GM19468 (cell line): Measurements from ENCODE around the gene LCP1.

Source experiments
- ATAC-seq: cut with Tn5 transposase; IDR thresholded peaks from one replicate; pipeline ENCODE4 v1.9.1; 2021; ENCODE audit warnings: mild to moderate bottlenecking, moderate library complexity, moderate number of reproducible peaks; ENCODE audit not compliant: unreplicated experiment; ENCODE audit errors: extremely low read depth

Gene LCP1

DNA sequence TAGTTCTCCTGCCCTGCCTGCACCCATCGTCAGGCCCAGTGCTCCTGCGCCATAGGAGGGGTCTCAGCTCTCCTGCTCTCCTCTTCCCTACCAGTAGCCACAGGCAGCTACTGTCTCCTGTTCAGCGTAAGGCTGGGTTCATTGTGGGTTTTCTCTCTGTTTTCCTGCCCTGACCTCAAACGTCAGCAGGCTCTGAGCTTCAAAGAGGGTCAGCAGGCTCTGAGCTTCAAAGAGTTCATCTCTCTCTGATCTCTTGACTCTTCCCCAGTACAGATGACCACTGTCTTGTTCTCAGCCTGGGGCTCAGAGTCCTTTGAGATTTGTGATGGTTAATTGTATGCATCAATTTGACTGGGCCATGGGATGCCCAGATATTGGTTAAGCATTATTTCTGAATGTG is 72.5 kb downstream of the LCP1 start:
- no peak for ATAC-seq

DNA sequence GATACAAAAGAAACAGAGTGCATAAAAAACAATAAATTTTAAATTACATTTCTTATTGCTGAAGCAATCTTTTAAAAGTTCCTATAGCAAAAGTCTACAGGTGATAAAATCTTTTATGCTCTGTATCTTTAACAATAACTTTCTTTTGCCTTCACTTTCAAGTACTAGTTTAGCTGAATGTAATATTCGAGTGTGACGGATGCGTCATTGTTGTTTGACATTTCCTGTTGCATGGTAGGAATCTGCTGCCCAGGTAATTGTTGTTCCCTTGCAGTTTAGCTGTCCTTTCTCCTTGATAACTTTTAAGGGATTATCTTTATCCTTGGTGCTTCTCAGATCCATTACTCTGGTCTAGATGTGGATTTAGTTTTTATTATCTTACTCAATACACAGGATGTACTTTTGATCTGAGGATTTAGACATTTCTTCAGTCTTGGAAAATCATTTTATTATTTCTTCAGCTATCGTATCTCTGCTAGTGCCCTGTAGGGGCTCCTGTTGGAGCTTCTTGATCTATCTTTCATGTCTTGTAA is 75.1 kb downstream of the LCP1 start:
- no peak for ATAC-seq

DNA sequence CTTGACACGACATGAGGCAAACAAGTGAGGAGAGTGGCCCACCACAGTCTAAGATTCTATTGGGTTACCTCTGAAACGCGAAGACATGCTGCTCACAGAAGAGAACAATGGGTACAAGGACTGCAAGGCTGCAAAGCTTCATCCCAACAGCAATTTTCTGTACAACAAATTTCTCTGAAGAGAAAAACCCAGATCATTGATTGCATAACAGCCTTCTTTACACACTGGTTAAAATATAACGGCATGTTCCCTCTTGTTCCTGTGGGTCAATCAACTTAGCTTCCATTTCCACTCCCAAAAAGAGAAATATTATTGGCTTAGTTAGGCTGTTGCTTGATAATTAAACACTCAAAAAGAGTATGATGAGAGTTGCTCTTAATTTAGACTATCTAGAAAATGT is 77.1 kb downstream of the LCP1 start, which contains the start of gene CPB2:
Gene CPB2, minus strand, starts transcription at position 166 of the 400 bp plus-strand sequence. Its CDS starts 24 bp downstream, at position 142.
- no peak for ATAC-seq

DNA sequence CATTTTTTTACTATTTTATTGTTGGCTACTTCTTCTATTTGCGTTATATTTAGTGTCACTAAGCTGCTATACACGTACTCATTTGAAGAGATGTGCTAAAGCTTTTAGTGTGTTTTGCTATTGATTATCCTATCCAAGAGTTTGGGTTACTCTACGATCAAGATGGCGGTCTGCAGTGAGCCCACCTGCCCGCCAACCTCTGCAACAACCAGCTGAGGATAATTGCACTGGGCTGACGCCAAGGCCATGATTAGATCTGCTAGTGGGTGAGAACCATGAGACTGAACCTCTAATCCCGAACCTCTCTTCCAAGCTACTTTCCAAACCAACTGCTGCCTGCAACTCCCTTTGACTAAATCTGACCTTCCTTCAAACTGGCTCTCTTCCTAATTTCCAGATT is 78.9 kb downstream of the LCP1 start:
- no peak for ATAC-seq

DNA sequence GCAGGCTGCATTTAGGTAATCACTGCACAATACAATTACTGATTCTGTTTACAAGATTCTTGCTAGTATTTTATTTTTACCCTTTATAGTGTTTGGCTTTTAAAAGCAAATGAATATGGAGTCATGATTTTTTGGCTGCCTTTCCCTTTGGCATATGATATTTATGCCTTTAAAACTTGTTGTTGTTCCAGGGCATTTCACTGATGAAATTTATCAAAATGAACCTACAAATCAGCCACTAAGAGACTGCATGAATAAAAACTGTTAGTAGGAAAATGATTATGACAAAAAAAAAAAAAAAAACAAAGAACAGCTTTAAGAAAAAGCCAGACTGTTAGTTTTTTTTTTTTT is 79.7 kb downstream of the LCP1 start:
- ATAC-seq: no peak

DNA sequence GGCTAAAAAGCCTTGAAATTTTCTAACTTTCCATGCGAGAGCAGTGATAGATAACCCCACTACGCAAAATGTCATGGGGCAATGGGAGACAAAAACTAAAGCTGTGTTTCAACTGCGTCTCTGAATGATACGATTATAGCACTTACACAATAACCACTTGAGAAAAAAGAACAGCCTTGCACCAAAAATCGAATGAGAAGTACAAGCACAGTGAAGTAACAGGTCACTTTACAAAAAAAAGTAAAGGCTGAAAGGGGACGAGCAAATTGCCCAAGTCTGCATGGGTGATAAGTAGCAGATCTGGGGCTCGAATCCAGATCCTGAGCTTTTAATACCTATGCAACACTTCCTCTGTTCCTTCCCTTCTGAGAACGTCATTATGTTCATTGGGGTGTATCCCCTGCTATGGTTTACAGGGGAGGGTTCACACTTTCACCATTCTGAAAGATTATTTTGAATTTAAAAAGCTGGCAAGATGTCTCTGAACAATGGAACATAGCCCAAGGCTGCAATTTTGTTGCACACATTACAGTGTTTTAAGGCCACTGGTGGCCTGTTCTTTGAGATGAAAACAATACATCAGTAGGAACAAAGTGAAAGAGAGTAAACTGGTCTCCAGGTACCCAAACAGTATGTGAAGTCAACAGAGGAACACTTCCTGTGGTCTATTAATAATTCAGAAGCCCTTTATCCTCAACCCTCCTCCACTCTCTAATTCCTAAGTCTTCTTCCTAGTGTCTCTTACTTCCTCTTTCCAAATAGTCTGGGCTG is 80.3 kb downstream of the LCP1 start:
- ATAC-seq: no peak

DNA sequence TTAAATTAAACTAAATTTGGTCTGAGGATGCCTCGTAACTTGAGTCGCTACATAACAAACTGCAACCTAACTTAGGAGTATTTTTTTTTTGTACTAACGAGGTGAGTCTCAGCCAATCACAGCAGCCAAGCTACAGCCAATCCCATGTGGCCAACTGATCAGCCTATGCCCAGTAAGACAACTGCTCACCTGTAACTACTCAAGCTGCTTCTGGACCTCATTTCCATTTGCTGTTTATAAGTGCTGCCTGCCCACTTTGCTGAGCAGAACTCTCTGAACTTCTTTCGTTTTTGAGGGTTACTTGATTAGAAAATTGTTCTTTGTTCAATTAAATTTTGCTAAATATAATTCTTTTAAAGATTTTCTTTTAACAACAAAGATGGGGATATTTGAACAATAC is 81.0 kb downstream of the LCP1 start:
- ATAC-seq: no peak

DNA sequence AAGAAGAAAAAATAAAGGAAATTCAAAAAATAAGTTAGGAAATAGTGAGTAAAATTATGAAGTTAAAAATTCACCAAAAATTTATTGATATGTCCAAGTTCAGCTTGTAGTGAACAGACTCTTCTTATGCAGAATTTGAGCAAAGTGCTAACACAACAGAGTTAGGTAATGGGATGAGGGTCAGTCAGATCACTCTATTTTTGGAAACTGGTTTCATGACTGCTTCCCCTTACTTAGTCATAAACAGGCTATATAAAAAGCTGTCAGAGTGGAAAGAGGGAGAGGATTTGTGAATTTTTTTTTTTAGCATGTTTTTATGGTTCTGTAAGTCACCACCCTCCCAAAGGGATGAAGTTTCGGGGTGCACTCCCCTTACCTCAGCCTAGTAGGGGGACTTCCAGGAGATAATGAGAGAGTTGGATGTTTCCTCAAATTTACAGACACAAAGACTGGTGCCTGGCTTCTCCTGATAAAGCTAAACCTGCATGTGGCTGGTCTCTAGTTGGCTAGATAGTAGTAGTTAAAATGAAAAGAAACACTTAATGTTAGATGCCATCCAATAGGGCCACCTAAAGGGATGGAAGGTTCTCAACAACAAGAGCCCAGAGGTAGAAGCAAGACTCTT is 81.7 kb downstream of the LCP1 start:
- ATAC-seq: no peak

DNA sequence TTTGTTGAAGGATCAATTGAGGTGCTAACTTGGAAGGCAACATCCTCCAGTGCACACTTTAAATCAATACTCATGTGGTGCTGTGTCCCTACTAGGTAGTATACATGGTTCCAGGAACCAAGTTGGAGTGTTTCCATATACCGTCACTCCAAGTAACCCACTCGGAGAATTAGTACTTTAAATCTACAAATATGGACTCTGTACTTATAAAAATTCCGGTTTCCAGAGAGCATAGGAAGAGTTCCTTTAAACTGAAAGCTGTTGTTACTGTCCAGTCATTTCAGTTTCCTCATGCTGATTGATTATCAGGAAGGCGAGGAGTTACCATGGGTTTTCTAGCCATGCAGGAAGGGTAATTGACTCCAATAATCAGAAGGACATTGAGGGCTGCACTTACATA is 84.3 kb downstream of the LCP1 start:
- ATAC-seq: no peak

DNA sequence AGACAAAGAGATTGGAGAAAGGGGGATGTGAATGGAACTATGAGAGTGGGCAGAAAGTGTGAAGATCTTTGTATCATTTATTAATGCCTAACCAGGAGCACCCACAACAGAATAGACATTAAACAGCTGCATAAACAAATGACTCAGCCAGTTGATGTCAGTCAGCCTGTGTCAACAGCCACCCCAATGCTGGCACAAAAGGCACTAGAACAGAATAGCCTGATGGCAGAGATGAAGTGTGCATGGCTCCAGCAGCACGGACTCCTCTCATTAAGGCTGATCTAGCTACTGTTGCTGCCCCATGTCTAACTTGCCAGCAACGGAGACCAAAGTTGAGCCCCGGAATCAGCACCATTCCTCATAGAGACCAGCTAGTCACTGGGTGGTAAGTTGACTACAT is 85.0 kb downstream of the LCP1 start:
- no peak for ATAC-seq

DNA sequence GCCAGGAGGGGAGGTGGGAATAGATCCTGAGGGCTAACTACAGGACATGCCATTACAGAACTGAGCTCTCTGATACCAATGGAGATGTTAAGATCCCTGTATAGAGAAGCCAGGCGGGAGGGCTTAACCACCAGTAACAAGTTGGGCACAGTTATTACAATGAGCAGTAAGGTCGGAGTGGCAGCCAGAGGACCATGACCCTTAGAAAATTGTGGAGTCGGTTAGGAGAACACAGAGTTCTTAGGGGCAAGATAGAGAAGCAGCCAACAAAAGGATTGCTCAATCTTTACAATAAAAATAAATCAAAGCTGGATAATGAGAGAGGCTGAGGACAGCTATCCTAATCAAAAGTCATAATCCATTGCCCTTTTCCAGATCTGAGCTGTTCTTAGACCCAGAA is 87.5 kb downstream of the LCP1 start:
- ATAC-seq: no peak

DNA sequence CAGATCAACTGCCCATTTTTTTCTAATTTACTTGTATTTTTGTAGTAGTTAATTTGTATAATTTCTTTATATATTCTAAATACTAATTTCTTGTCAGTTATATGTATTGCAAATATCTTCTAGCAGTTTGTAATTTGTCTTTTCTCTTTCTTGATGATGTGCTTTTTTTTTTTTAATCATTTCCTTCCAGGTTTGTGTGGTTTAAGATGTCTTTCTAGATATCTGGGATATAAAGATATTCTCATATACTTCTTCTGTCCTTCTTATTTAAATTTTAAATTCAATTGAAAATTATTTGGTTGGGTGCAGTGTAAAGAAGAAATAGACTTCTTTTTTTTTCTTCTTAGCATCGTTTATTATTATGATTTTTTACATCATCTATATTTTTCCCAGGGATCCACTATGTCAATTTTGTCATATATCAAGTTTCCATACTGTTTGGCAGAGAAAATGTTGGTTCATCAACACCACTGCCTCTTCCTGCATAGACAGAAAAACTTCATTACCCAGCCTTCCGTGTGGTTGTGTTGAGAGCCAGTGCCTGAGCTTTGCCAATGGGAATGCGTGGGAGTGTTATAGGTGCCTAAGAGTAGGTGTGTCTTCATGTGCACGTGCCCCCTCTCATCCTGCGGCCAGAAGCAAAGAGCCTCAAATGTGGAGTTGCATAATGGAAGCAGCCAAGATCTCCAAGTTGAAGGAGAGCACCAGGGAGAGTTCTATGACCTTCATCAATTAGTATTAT is 93.0 kb downstream of the LCP1 start:
- no peak for ATAC-seq

DNA sequence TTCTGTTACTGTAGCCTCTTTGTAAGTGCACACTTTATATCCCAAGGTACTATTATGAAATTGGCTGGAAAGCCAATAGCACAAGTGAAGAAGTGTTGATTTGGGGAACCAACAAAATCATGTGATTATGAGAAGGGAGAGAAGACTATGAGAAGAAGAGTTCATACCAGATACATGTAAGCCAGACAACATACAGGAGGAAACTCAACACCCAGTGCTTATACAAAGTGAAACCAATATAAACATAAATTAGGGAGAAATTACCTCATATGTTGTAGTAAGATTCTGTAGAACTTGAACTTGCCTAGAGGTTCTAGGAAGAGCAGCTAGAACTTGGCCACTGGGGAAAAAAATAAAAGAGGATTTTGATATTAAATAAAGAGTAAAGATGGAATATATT is 94.5 kb downstream of the LCP1 start:
- ATAC-seq: no peak

DNA sequence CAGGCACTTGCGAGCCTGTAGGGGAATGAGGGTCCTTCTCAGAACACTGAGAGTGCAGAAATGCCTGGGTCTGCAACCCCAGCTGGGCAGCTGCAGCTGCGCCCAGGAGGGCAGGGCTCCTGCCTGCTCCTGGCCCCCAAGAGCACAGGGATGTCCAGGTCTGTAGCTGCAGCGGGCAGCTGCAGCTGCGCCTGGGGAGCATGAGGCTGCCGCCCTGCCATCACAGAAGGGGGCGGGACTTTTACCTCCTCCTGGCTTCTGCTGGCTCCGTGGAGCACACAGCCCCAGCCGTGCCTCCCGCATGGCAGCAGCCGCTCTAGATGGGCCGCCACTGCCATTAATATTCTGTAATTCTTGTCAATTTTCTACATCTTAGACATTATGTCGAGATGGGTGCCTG is 95.0 kb downstream of the LCP1 start:
- ATAC-seq: no peak

DNA sequence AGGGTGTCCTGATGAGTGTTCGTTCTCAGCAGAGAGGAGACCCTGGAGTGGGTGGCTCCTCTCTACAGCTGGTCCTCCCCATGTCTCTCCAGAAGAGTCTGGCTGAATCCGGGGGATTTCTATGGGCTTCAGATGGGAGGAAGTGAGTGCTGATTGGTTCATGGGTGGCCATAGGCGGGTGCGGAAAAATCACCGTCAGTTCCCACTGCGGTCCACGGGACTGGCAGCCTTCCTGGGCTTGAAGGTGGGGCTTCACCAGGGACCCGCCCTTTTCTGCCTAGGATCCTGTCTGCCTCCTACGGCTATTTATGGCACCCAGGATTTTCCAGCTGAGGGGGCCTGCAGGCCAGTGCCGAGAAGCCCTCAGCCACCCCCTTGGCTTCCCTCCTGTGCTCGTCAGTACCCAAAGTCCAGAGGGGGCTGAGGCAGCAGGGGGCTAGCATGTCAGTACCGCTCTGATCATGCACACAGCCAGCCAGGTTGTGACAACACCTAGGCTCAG is 95.5 kb downstream of the LCP1 start:
- no peak for ATAC-seq

DNA sequence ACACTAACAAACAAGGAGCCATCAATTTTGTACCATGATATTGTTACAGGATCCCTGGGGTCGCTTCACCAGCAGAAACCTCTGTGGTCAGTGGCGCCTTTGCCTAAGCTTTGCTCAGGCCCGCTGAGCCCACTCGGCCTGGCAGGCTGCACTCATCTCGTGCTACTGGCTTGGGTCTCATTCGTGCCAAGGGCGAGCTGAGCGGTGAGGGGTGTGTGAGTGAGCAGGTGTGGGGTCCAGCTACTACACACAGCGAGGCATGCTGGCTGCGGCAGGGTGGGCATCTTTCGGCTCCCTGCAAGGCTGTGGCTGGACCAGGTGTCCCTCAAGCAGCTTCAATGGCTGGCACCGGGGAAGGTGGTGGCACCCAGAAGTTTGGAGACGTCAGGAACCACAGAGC is 96.2 kb downstream of the LCP1 start:
- no peak for ATAC-seq

DNA sequence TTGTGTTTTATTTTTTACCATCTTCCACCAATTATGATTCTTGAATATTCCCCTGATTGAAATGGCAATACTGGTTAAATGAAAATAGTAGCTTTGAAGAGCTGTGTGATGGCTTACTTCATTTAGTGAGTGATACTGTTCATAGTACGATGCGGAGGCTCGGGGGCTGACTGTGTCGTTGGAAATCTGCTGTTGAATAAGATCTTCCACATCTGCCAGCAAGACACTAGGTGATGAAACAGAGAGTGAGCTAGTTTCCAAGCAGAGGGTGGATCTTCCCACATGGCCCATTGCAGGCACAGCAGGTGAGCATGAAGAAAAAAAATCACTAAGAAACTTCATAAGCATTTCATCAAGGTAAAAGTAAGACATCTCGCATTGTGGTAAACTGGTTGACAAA is 99.7 kb downstream of the LCP1 start:
- ATAC-seq: no peak

DNA sequence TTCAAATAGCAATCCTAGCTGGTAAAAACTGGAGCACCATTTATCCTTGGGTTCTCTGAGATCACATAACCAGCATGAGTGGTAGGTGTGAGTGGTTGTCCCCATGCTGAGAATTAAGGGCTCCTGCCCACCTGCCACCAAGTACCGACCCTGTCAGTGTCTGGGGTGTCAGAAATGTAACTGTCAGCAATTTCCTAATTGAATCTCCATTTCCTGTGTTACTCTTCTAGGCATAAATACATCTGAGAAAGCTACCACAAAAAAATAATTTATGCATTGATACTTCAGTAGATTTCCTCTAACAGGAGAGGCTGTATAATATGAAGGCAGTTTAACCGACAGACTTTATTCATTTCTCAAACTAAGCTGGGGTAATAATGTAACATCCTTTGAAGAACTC is 102.2 kb downstream of the LCP1 start:
- ATAC-seq: no peak

DNA sequence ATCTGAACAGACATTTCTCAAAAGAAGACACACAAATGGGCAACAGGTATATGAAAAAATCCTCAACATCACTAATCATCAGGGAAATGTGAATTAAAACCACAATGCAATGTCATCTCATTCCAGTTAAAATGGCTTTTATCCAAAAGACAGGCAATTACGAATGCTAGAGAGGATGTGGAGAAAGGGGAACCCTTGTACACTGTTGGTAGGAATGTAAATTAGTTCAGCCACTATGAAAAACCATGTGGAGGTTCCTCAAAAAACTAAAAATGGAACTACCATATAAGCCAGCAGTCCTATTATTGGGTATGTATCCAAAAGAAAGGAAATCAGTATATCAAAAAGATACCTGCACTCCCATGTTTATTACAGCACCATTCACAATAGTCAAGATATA is 104.7 kb downstream of the LCP1 start:
- no peak for ATAC-seq

DNA sequence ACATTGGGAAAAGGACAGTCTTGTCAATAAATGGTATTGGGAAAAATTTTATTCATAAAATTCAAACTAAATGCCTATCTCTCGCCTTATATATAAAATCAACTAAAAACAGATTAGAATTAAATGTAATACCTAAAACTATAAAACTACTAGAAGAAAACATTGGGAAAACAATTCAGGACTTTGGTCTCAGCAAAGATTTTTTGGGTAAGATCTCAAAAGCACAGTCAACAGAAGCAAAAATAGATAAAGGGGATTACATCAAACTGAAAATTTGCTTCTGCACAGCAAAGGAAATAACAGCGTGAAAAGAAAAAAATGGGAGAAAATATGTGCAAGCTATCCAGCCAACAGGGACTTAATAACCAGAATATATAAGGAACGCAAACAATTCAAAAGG is 105.2 kb downstream of the LCP1 start:
- no peak for ATAC-seq
